ENCODE measurements around the gene FAM53B.

DNA sequence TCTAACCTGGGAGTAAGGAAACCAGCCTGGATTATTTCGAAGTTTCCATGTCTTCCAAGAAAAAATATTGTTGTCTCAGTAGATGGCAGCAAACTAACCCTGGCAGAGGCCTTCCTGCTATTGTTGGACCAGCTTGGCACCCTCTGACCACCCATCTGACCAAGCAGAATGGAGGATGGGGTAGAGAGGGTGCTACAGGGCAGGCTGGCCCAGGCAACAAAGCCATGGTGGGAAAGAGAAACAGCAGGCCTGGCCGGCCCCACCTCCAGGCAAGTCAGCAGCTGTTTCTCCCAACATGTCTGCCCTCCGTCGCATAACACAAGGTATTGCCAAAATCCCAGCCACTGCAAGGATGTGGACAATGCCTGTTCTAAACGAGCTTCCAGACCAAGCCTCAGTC is 95.0 kb downstream of the FAM53B start:
- TF ChIP-seq, protein P1, sequence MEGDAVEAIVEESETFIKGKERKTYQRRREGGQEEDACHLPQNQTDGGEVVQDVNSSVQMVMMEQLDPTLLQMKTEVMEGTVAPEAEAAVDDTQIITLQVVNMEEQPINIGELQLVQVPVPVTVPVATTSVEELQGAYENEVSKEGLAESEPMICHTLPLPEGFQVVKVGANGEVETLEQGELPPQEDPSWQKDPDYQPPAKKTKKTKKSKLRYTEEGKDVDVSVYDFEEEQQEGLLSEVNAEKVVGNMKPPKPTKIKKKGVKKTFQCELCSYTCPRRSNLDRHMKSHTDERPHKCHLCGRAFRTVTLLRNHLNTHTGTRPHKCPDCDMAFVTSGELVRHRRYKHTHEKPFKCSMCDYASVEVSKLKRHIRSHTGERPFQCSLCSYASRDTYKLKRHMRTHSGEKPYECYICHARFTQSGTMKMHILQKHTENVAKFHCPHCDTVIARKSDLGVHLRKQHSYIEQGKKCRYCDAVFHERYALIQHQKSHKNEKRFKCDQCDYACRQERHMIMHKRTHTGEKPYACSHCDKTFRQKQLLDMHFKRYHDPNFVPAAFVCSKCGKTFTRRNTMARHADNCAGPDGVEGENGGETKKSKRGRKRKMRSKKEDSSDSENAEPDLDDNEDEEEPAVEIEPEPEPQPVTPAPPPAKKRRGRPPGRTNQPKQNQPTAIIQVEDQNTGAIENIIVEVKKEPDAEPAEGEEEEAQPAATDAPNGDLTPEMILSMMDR (conservative IDR thresholded peaks at IDR 0.05), result no peak
- no peak for TF ChIP-seq EZH2 (IDR thresholded peaks at IDR 0.05; ENCODE audit: low read depth)
